ENCODE results near the gene PCDHA1. TPM values are rescaled to one million over a fixed set of nuclear protein-coding genes. Genes with fewer than 3 reads are reported as not detected.
"Not testable (repeated sequence)": the region's sequence is repeated elsewhere in the genome, so short reads cannot be mapped to it uniquely, and the experiment has no call there.

Gene PCDHA1
- total RNA-seq (2012; rRNA removed) = 0.22 TPM in 1 of 2 replicates, not detected in the other

DNA sequence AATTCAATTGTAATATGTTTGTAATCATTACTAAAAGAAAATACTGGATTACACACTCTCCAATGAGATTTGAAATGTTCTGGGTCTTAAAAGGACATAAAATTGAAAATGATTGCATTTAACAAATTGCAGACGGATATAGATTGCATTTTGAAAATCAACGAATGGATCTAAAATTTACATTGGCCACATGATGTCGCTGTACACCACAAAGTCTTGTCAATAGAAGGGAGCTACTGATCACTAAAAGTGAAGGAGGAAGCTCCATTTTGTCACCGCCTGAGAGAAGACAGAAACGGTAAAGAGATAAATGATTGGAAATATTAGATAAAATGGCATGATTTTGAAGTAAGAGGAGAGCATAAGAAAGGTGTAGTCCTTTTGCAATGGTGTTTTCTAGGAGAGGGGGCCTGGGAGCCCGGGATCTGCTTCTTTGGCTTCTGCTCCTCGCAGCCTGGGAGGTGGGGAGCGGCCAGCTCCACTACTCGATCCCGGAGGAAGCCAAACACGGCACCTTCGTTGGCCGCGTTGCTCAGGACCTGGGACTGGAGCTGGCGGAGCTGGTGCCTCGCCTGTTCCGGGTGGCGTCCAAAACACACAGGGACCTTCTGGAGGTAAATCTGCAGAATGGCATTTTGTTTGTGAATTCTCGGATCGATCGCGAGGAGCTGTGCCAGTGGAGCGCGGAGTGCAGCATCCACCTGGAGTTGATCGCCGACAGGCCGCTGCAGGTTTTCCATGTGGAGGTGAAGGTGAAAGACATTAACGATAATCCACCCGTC, at the start of gene PCDHA1:
TSS of gene PCDHA1 (plus strand) at position 236 of the 782 bp plus-strand sequence.
- no peaks in the 10 kb centered on the region for H3K27me3 ChIP-seq (ENCODE audit: control insufficient read depth, insufficient read depth, low read length)

DNA sequence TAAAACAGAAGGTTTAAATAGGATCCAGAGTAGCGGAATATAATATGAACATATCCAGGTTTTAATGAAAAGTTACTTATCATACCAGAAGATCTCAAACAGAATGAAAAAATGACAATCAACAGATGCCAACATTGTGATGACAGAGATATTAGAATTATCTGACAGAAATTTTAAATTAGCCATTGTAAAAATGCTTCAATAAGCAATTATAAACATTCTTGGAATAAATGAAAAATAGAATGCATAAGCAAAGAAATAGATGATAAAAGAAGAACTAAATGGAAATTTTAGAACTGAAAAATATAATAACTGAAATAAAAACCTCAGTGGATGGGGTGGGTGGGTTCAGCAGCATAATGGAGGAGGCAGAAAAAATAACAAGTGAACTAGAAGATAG, 48.5 kb upstream of the PCDHA1 start:
- Histone ChIP-seq H3K9ac (ENCODE audit: low read depth, low read length) (no peak overlapping the region), H3K4me2 (ENCODE audit: low read length) (no peak overlapping the region), H3K4me1 (ENCODE audit: control insufficient read depth, insufficient read depth, low read length) (no peaks in the 10 kb centered on the region), H3K4me3 (ENCODE audit: low read length) (no peak overlapping the region), H3K36me3 (ENCODE audit: insufficient read depth, low read length) (no peaks in the 10 kb centered on the region), H3K9me3 (replicated peaks; ENCODE audit: low read length) (no peaks in the 10 kb centered on the region), H3K27me3 (ENCODE audit: control insufficient read depth, insufficient read depth, low read length) (peaks cover 16% of the 10 kb centered on the region)

More for the DNA sequence above, at the start of gene PCDHA1:
- no peak within 1 kb of the TSS for H3K4me2 ChIP-seq (ENCODE audit: low read length)
- H3K4me1 ChIP-seq (ENCODE audit: control insufficient read depth, insufficient read depth, low read length) = no peaks in the 10 kb centered on the region
- peaks cover 6% of the 10 kb centered on the region for H3K9me3 ChIP-seq (replicated peaks; ENCODE audit: low read length)
- no peak within 1 kb of the TSS for H3K9ac ChIP-seq (ENCODE audit: low read depth, low read length)
- no peaks in the 10 kb centered on the region for H3K36me3 ChIP-seq (ENCODE audit: insufficient read depth, low read length)
- H3K4me3 ChIP-seq (ENCODE audit: low read length) = no peak within 1 kb of the TSS

DNA sequence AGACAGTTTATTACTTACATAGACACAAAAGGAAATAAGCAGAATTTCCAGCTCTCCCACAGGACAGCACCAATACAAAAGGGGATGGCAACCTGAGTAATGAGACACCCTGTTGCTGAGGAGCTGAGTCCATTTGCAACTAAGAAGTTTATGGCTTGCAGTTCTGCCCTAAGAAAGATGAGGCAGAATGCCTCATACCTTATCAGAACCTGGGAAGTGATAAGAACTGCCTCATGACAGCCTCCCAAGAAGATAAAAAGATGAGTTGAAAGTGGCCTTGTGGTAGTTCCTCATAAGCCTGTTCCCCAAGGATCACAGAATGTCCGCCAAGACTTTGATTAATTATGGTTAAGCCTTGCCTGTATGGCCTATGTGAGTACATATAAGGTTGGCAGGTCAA, 44.0 kb upstream of the PCDHA1 start:
- no peak overlapping the region for H3K4me3 ChIP-seq (ENCODE audit: low read length)
- no peak overlapping the region for H3K4me2 ChIP-seq (ENCODE audit: low read length)
- H3K9me3 ChIP-seq (replicated peaks; ENCODE audit: low read length) = no peaks in the 10 kb centered on the region
- H3K9ac ChIP-seq (ENCODE audit: low read depth, low read length) = no peak overlapping the region
- peaks cover 1% of the 10 kb centered on the region for H3K27me3 ChIP-seq (ENCODE audit: control insufficient read depth, insufficient read depth, low read length)
- no peaks in the 10 kb centered on the region for H3K4me1 ChIP-seq (ENCODE audit: control insufficient read depth, insufficient read depth, low read length)
- no peaks in the 10 kb centered on the region for H3K36me3 ChIP-seq (ENCODE audit: insufficient read depth, low read length)

DNA sequence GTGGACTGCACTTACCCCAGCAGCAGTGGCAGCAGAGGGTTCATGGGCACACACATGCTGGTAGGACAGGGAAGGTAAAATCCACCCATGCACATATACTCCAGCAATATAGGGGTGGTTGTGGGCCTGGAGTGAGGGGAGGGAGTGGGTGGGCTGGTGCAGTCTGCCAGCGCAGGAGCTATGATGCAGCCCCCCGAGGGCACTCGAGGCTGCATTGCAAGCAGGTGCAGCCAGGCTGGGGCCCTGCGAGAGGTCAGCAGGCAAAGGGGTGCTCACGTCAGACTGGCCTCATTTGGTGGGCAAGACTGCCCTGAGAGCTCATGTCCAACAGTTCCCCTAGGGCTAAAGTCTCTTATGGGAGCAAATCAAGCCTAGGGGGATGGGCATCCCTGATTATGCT, 32.4 kb upstream of the PCDHA1 start:
- no peak overlapping the region for H3K4me2 ChIP-seq (ENCODE audit: low read length)
- no peaks in the 10 kb centered on the region for H3K27me3 ChIP-seq (ENCODE audit: control insufficient read depth, insufficient read depth, low read length)
- H3K9me3 ChIP-seq (replicated peaks; ENCODE audit: low read length) = no peaks in the 10 kb centered on the region
- H3K4me1 ChIP-seq (ENCODE audit: control insufficient read depth, insufficient read depth, low read length) = no peaks in the 10 kb centered on the region
- no peak overlapping the region for H3K9ac ChIP-seq (ENCODE audit: low read depth, low read length)
- H3K36me3 ChIP-seq (ENCODE audit: insufficient read depth, low read length) = no peaks in the 10 kb centered on the region
- no peak overlapping the region for H3K4me3 ChIP-seq (ENCODE audit: low read length)

DNA sequence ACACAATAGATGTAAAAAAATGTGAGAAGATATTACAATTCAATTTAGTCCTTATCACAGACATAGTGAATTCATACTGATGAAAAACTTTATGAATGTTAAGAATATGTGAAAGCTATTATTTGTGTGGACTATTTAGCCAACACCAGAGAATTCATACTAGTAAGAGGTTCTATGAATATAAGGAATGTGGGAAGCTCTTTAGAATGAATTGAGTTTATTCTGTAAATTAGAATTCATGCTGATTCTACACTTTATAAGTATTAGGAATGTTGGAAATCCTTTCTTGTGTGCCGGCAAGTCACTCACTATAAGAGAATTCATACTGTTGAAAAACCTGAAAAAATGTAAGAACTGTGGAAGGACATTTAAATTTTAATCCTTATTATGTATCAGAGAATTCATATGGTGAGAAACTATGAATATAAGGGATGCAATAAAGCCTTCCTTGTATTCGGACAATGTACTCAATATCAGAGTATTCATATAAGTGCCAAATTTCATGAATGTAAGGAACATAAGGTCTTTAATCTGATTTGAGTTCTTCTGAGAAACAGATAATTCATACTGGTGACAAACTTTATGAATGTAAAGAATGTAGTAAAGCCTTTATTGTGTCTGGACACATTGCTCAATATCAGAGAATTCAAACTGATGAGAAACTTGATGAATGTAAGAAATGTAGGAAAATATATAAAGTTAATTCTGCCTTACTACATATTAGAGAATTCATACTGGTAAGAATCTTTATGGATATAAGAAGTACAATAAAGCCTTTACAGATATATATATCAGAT, 21.6 kb upstream of the PCDHA1 start:
- Histone ChIP-seq H3K9me3 (replicated peaks; ENCODE audit: low read length) (peaks cover 12% of the 10 kb centered on the region), H3K36me3 (ENCODE audit: insufficient read depth, low read length) (no peaks in the 10 kb centered on the region), H3K4me2 (ENCODE audit: low read length) (no peak overlapping the region), H3K4me1 (ENCODE audit: control insufficient read depth, insufficient read depth, low read length) (no peaks in the 10 kb centered on the region), H3K27me3 (ENCODE audit: control insufficient read depth, insufficient read depth, low read length) (no peaks in the 10 kb centered on the region), H3K9ac (ENCODE audit: low read depth, low read length) (no peak overlapping the region), H3K4me3 (ENCODE audit: low read length) (no peak overlapping the region)

DNA sequence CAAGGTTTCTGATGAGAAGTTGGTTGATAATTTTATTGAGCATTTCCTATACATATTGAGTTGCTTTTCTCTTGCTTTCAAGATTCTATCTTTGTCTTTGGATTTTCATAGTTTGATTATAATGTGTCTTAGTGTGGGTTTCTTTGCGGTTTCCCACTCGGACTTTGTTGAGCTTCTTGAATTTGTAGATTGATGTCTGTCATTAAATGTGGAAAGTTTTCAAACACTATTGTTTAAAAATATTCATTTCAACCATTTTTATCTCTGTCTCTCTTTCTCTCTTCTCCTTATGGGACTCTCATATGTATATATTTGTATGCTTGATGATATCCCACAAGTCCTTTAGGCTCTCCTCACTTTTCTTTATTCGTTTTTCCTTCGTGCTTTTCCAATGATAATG, 18.5 kb upstream of the PCDHA1 start:
- Histone ChIP-seq H3K27me3 (ENCODE audit: control insufficient read depth, insufficient read depth, low read length) (no peaks in the 10 kb centered on the region), H3K4me1 (ENCODE audit: control insufficient read depth, insufficient read depth, low read length) (no peaks in the 10 kb centered on the region), H3K36me3 (ENCODE audit: insufficient read depth, low read length) (no peaks in the 10 kb centered on the region), H3K4me2 (ENCODE audit: low read length) (no peak overlapping the region), H3K4me3 (ENCODE audit: low read length) (no peak overlapping the region), H3K9ac (ENCODE audit: low read depth, low read length) (no peak overlapping the region), H3K9me3 (replicated peaks; ENCODE audit: low read length) (peaks cover 12% of the 10 kb centered on the region)

DNA sequence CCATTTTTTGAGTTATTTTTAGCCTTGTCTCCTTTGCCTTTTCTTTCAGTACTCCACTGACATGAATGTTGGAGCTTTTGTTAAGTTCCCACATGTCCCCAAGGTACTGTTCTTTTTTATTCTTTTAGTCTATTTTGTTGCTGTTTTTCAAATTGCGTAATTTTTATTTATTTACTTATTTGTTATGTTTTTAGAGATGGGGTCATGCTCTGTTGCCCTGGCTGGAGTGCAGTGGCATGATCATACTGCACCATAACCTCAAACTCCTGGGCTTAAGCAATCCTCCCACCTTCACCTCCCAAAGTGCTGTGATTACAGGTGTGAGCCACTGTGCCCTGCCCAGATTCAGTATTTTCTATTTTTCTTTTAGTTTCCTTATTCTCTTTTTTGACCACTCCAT, 5.4 kb upstream of the PCDHA1 start:
- H3K9me3 ChIP-seq (replicated peaks; ENCODE audit: low read length) = no peaks in the 10 kb centered on the region

DNA sequence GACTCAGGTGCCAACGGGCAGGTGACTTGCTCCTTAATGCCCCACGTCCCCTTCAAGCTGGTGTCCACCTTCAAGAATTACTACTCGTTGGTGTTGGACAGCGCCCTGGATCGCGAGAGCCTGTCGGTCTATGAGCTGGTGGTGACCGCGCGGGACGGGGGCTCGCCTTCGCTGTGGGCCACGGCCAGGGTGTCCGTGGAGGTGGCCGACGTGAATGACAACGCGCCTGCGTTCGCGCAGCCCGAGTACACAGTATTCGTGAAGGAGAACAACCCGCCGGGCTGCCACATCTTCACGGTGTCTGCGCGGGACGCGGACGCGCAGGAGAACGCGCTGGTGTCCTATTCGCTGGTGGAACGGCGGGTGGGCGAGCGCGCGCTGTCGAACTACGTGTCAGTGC, 1.5 kb downstream of the PCDHA1 start:
- not testable (repeated sequence) for H3K4me2 ChIP-seq (ENCODE audit: low read length); H3K4me1 ChIP-seq (ENCODE audit: control insufficient read depth, insufficient read depth, low read length); H3K36me3 ChIP-seq (ENCODE audit: insufficient read depth, low read length); H3K9me3 ChIP-seq (replicated peaks; ENCODE audit: low read length); H3K4me3 ChIP-seq (ENCODE audit: low read length); H3K9ac ChIP-seq (ENCODE audit: low read depth, low read length); H3K27me3 ChIP-seq (ENCODE audit: control insufficient read depth, insufficient read depth, low read length)

More for the DNA sequence above, 5.4 kb upstream of the PCDHA1 start:
- Histone ChIP-seq H3K9ac (ENCODE audit: low read depth, low read length) (no peak overlapping the region), H3K4me1 (ENCODE audit: control insufficient read depth, insufficient read depth, low read length) (no peaks in the 10 kb centered on the region), H3K36me3 (ENCODE audit: insufficient read depth, low read length) (no peaks in the 10 kb centered on the region), H3K4me2 (ENCODE audit: low read length) (no peak overlapping the region), H3K4me3 (ENCODE audit: low read length) (no peak overlapping the region), H3K27me3 (ENCODE audit: control insufficient read depth, insufficient read depth, low read length) (no peaks in the 10 kb centered on the region)

DNA sequence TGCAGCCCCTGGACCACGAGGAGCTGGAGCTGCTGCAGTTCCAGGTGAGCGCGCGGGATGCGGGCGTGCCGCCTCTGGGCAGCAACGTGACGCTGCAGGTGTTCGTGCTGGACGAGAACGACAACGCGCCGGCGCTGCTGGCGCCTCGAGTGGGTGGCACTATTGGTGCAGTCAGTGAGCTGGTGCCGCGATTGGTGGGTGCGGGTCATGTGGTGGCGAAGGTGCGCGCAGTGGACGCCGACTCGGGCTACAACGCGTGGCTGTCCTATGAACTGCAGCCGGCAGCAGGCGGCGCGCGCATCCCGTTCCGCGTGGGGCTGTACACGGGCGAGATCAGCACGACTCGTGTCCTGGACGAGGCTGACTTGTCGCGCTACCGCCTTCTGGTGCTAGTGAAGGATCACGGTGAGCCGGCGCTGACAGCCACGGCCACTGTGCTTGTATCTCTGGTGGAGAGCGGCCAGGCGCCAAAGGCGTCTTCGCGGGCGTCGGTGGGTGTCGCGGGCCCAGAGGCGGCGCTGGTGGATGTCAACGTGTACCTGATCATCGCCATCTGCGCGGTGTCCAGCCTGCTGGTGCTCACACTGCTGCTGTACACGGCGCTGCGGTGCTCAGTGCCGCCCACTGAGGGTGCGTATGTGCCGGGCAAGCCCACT, 2.0 kb downstream of the PCDHA1 start:
- H3K27me3 ChIP-seq (ENCODE audit: control insufficient read depth, insufficient read depth, low read length); H3K9me3 ChIP-seq (replicated peaks; ENCODE audit: low read length); H3K9ac ChIP-seq (ENCODE audit: low read depth, low read length); H3K4me3 ChIP-seq (ENCODE audit: low read length); H3K4me2 ChIP-seq (ENCODE audit: low read length); H3K4me1 ChIP-seq (ENCODE audit: control insufficient read depth, insufficient read depth, low read length); H3K36me3 ChIP-seq (ENCODE audit: insufficient read depth, low read length): not testable (repeated sequence)

DNA sequence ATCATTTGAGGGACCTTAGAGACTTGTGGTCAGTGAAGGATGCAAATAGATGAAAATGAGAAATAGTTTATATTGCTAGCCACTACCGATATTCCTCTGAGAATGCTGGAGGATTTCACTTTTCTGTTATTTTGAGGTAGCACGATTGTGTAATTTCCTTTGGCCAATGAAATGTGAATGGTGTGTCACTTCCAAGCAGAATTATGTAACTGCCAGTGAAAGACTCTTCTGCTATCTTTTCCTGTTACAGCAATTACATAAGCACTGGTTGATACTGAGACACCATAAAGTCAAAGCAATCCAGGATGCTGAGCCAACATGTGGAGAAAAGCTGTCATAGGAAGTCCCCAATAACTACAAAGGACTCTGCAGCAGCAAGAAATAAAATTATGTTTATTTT, 5.1 kb downstream of the PCDHA1 start:
- Histone ChIP-seq H3K4me2 (ENCODE audit: low read length) (no peak overlapping the region), H3K9me3 (replicated peaks; ENCODE audit: low read length) (peaks cover 6% of the 10 kb centered on the region), H3K4me1 (ENCODE audit: control insufficient read depth, insufficient read depth, low read length) (no peaks in the 10 kb centered on the region), H3K27me3 (ENCODE audit: control insufficient read depth, insufficient read depth, low read length) (no peaks in the 10 kb centered on the region), H3K9ac (ENCODE audit: low read depth, low read length) (no peak overlapping the region), H3K4me3 (ENCODE audit: low read length) (no peak overlapping the region), H3K36me3 (ENCODE audit: insufficient read depth, low read length) (no peaks in the 10 kb centered on the region)

DNA sequence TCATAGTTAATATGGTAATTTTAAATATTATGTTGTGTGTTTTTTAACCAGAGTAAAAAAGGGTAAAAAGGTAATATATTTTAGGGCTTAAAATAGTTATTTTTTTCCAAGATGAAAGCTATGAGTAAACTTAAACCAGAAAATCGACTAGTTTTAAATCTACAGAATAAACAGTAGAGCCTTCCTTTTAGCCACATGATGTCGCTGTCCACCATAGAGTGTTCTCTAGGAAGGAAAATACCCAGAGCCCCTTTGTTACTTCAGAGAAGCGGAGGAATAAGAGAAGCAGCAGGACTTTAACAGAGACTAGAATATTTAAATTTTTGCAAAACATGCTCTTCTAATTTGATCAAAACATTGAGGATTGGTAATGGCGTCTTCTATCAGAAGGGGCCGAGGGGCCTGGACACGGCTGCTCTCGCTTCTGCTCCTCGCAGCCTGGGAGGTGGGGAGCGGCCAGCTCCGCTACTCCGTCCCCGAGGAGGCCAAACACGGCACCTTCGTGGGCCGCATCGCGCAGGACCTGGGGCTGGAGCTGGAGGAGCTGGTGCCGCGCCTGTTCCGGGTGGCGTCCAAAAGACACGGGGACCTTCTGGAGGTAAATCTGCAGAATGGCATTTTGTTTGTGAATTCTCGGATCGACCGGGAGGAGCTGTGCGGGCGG, 8.8 kb downstream of the PCDHA1 start, which contains the start of gene PCDHA2:
TSS of gene PCDHA2 (plus strand) at position 258 of the 664 bp plus-strand sequence.
- no peak within 1 kb of the TSS for H3K9ac ChIP-seq (ENCODE audit: low read depth, low read length)
- peak within 1 kb of the TSS; percentile 62 for H3K4me2 ChIP-seq (ENCODE audit: low read length)
- no peaks in the 10 kb centered on the region for H3K27me3 ChIP-seq (ENCODE audit: control insufficient read depth, insufficient read depth, low read length)
- no peaks in the 10 kb centered on the region for H3K4me1 ChIP-seq (ENCODE audit: control insufficient read depth, insufficient read depth, low read length)
- no peak within 1 kb of the TSS for H3K4me3 ChIP-seq (ENCODE audit: low read length)
- H3K36me3 ChIP-seq (ENCODE audit: insufficient read depth, low read length) = no peaks in the 10 kb centered on the region
- no peaks in the 10 kb centered on the region for H3K9me3 ChIP-seq (replicated peaks; ENCODE audit: low read length)
